Kidney (tissue), 14 donors: Measurements from ENCODE around the gene CDC14A. TPM values are rescaled to one million over a fixed set of nuclear protein-coding genes. Genes with fewer than 3 reads are reported as not detected.

ENCODE experiments used
- DNase-seq, 5 donors: peaks; one replicate each; pipeline ENCODE4 v3.0.0-alpha.2; 2013 to 2020
- FAIRE-seq: peaks from 2 replicates; lab custom pipeline; 2012; peaks lifted over from hg19 to GRCh38; lab: Jason Lieb, UNC
- H3K27ac ChIP-seq, 2 donors: one replicate each; pipeline ENCODE4 v1.7.0; 2013; ENCODE audit warnings: low read depth in 2 of 2, low read length in 2 of 2, inconsistent platforms in 1 of 2
- H3K27me3 ChIP-seq: one replicate; pipeline ENCODE4 v1.7.1; 2013; ENCODE audit warnings: low read length, inconsistent platforms; ENCODE audit not compliant: control insufficient read depth, insufficient read depth
- H3K36me3 ChIP-seq, 3 donors: one replicate each; pipeline versions ENCODE4 v1.7.0 to v1.7.1; 2013; ENCODE audit warnings: low read length in 3 of 3, control low read depth in 1 of 3, inconsistent platforms in 1 of 3; ENCODE audit not compliant: insufficient read depth in 3 of 3, control insufficient read depth in 2 of 3
- H3K4me1 ChIP-seq, 3 donors: one replicate each; pipeline versions ENCODE4 v1.7.0 to v1.7.1; 2013; ENCODE audit warnings: low read length in 3 of 3, inconsistent platforms in 1 of 3, low read depth in 1 of 3; ENCODE audit not compliant: control insufficient read depth in 2 of 3, insufficient read depth in 2 of 3
- H3K4me3 ChIP-seq, 3 donors: one replicate each; pipeline versions ENCODE4 v1.7.0 to v1.8.1; 2013; ENCODE audit warnings: low read length in 3 of 3, control low read depth in 1 of 3, inconsistent platforms in 1 of 3
- H3K9ac ChIP-seq, 3 donors: one replicate each; pipeline versions ENCODE4 v1.7.0 to v1.7.1; 2013; ENCODE audit warnings: low read length in 3 of 3, control low read depth in 1 of 3, inconsistent platforms in 1 of 3
- H3K9me3 ChIP-seq, 3 donors: one replicate each; pipeline versions ENCODE4 v1.7.0 to v1.7.1; 2013; ENCODE audit warnings: low read length in 3 of 3, control low read depth in 1 of 3, inconsistent platforms in 1 of 3; ENCODE audit not compliant: control insufficient read depth in 2 of 3, insufficient read depth in 1 of 3
- intact Hi-C: fragments of 100-400 bp; cut with DNase I; formaldehyde crosslinking; loops from one replicate; pipeline ENCODE4 v1.11.1; 2022
- polyA plus RNA-seq: library from polyadenylated mRNA; stranded (reverse); fragments of 350-450 nt; fragmentation: Illumina TruSeq; extraction: RNeasy Lipid Tissue Mini Kit (QIAGEN cat#74804); gene quantifications from one replicate; pipeline ENCODE4 v1.2.3, GENCODE V29; 2014; ENCODE audit warnings: low read depth, low replicate concordance; ENCODE audit not compliant: insufficient read depth
- total RNA-seq: library from RNA; stranded (reverse); fragmentation: NEBNext Ultra II Directional; extraction: Animal tissue kit (Norgen Biotek cat#: 25700); gene quantifications from one replicate; pipeline ENCODE4 v1.2.1, GENCODE V29; 2021
- TF ChIP-seq, protein P1 (sequence below): IDR thresholded peaks from 3 replicates; pipeline ENCODE4 v1.5.1; 2012; ENCODE audit warnings: mild to moderate bottlenecking, moderate library complexity, borderline replicate concordance; ENCODE audit not compliant: insufficient read depth; ENCODE audit errors: extremely low read depth
- donor health status: control.
- donor health status: control.
- donor health status: control.
- donor health status: control.
- donor health status: control.
- donor health status: DM: yes; HTN: yes; CAD: no.
- donor health status: Normal renal cell carcinoma (clear cell type).

Gene CDC14A
- total and polyA plus RNA-seq, 2 donors from 2014 or later: 4.7 to 11.9 TPM

DNA sequence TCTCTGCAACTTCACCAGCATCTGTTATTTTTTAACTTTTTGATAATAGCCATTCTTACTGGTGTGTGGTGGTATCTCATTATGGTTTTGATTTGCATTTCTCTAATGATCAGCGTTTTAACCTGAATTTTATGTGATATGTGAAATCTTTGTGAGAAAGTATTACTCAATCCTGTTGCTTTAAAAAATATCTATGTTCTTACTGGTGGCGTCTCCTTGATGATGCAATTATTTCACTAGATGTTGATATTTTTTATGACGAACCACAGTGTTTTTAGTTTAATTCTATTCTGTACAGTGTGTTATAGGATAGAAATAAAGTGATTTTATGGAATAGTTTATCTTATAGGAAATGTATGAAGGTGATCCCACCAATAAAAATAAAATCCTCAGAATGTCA is 130.9 kb downstream of the CDC14A start:
- intact Hi-C loops: no loop called here
- TF ChIP-seq, protein P1, sequence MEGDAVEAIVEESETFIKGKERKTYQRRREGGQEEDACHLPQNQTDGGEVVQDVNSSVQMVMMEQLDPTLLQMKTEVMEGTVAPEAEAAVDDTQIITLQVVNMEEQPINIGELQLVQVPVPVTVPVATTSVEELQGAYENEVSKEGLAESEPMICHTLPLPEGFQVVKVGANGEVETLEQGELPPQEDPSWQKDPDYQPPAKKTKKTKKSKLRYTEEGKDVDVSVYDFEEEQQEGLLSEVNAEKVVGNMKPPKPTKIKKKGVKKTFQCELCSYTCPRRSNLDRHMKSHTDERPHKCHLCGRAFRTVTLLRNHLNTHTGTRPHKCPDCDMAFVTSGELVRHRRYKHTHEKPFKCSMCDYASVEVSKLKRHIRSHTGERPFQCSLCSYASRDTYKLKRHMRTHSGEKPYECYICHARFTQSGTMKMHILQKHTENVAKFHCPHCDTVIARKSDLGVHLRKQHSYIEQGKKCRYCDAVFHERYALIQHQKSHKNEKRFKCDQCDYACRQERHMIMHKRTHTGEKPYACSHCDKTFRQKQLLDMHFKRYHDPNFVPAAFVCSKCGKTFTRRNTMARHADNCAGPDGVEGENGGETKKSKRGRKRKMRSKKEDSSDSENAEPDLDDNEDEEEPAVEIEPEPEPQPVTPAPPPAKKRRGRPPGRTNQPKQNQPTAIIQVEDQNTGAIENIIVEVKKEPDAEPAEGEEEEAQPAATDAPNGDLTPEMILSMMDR: no peak

DNA sequence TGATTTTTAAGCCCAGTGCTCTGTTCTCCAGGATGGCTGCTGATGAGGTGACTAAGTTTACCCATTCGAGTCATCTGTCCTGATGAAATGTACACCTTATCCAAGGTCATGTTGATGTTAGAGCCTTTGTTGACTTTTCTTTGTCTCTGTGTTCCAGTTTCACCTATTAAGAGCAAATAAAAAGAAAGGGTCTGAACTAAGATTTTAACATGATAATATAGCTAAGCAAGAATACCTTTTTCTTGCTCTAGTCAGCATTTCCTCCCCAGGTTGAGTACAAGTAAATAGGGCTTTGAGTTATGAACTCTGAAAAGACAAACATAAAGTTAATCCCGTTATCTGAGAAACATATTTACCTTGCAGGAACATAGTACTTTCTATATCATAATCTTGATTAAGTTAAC is 133.6 kb downstream of the CDC14A start:
- peak; percentile 27 for FAIRE-seq
- Histone ChIP-seq H3K9ac (no peak overlapping the region), H3K4me1 (no peaks in the 10 kb centered on the region), H3K27ac (no peak overlapping the region), H3K36me3 (peaks cover 0 to 4% (median 0%) of the 10 kb centered on the region in 3 donors), H3K4me3 (no peak overlapping the region), H3K27me3 (no peaks in the 10 kb centered on the region), H3K9me3 (no peaks in the 10 kb centered on the region)
- TF ChIP-seq, protein P1: no peak
- DNase-seq: no peak
- intact Hi-C loops: no loop called here

More for the DNA sequence above, 130.9 kb downstream of the CDC14A start:
- Histone ChIP-seq H3K27ac (no peak overlapping the region), H3K4me1 (no peaks in the 10 kb centered on the region), H3K27me3 (no peaks in the 10 kb centered on the region), H3K36me3 (peaks cover 0 to 4% (median 0%) of the 10 kb centered on the region in 3 donors), H3K4me3 (no peak overlapping the region), H3K9me3 (no peaks in the 10 kb centered on the region), H3K9ac (no peak overlapping the region)
- FAIRE-seq (no peak), DNase-seq (no peak)

DNA sequence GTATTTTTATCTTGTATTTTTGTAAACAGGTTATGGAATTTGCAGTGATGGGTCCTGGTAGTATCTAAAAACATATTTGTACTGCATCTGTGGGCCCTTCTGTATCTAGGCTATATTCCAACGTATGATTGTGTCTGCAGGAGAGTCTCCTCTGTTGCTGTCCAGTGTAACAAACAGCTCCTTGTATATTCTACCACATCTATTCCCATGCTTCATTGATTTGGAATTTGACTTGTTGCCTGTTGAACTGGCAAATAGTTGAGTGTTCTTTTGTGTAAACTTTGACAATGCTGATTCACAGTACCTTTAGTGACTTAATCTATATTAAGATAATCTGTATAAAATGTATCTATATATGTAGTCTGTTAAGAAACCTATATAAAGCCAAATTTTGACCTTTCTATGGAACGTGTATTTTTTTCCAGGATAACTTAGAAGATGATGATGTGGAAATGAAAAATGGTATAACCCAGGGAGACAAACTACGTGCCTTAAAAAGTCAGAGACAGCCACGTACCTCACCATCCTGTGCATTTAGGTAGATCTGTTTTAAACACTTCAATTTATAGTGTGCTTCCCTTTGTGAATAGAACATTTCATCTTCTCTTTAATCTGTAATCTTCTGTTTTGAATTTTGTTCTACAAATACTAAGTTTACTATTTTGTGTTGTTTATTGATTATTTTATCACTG is 142.2 kb downstream of the CDC14A start:
- Histone ChIP-seq H3K9me3 (no peaks in the 10 kb centered on the region), H3K9ac (no peak overlapping the region), H3K36me3 (peaks cover 0 to 21% (median 9%) of the 10 kb centered on the region in 3 donors), H3K4me1 (no peaks in the 10 kb centered on the region), H3K27ac (no peak overlapping the region), H3K27me3 (no peaks in the 10 kb centered on the region), H3K4me3 (no peak overlapping the region)
- TF ChIP-seq, protein P1: no peak
- DNase-seq (no peak), FAIRE-seq (peak; percentile 79)
- intact Hi-C loops: no loop called here
